Measurements from ENCODE around the gene KLHL26.
"Not testable (repeated sequence)": the region's sequence is repeated elsewhere in the genome, so short reads cannot be mapped to it uniquely, and the experiment has no call there.

Gene KLHL26

GRCh38 chr19:18665771-18666202, 29.0 kb downstream of the KLHL26 start:
- DNase-seq (ENCODE audit: low read depth, low spot score): no peak

- DNase-seq (ENCODE audit: low read depth, low spot score): no peak
These were observed 29.5 kb downstream of the KLHL26 start for GRCh38 chr19:18666317-18666716.

DNA sequence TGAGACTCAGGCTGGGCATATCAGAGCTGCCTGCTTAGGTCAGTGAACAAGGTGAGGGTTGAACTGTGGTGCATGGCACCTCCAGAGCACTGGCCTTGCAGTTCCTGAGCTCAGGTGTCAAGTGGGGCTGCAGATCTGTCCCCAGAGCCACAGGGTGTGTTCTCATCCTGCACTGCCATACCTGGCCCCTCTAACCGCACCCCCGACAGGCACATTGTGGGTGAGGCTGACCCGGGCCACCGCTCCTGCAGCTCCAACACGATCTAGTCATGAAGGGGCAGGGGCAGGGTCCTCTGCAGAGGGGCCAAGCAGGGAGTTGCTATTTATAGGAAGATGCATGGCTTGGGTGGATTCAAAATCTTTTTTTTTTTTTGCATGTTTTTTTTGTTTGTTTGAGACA, 30.0 kb downstream of the KLHL26 start:
- no peak for DNase-seq (ENCODE audit: low read depth, low spot score)

GRCh38 chr19:18667531-18668251, 30.9 kb downstream of the KLHL26 start:
- DNase-seq (ENCODE audit: low read depth, low spot score): no peak

DNA sequence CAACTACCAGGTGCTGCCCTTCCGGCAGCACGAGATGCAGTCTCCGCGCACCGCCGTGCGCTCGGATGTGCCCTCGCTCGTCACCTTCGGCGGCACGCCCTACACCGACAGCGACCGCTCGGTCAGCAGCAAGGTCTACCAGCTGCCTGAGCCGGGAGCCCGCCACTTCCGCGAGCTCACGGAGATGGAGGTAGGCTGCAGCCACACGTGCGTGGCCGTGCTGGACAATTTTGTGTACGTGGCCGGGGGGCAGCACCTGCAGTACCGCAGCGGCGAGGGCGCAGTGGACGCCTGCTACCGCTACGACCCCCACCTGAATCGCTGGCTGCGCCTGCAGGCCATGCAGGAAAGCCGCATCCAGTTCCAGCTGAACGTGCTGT, 31.4 kb downstream of the KLHL26 start:
- no peak for DNase-seq (ENCODE audit: low read depth, low spot score)

GRCh38 chr19:18668744-18669523, 32.1 kb downstream of the KLHL26 start:
- DNase-seq (ENCODE audit: low read depth, low spot score): no peak

GRCh38 chr19:18669524-18669817, 32.6 kb downstream of the KLHL26 start:
- no peak for DNase-seq (ENCODE audit: low read depth, low spot score)

GRCh38 chr19:18669883-18670282, 33.1 kb downstream of the KLHL26 start:
- no peak for DNase-seq (ENCODE audit: low read depth, low spot score)

DNA sequence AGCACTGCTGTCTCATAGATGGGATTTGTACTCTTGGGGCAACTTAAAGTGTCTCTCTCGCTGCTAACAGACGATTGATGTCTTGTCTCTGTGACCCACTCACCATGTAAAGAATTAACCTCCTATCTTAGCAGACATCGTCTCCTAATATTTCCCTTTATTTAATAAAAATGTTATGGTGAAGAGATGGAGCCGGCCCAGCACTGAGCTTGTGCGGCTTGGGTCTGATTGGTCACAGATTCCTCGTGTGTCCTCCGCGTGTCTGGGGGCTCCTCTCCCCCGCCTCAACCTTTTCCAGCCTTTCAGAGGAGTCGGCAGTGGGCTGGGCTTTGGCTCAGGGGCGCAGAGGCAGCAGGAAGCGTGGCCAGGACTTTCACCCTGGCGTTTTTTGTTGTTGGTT, 33.5 kb downstream of the KLHL26 start:
- DNase-seq (ENCODE audit: low read depth, low spot score): no peak

GRCh38 chr19:18671303-18672043, 34.6 kb downstream of the KLHL26 start:
- no peak for DNase-seq (ENCODE audit: low read depth, low spot score)

GRCh38 chr19:18672044-18672451, 35.2 kb downstream of the KLHL26 start:
- no peak for DNase-seq (ENCODE audit: low read depth, low spot score)

GRCh38 chr19:18672606-18673337, 35.9 kb downstream of the KLHL26 start:
- DNase-seq (ENCODE audit: low read depth, low spot score): no peak

- no peak for DNase-seq (ENCODE audit: low read depth, low spot score)
These were observed 37.8 kb downstream of the KLHL26 start for GRCh38 chr19:18674616-18675015.

GRCh38 chr19:18675779-18676178, 39.0 kb downstream of the KLHL26 start:
- no peak for DNase-seq (ENCODE audit: low read depth, low spot score)

DNA sequence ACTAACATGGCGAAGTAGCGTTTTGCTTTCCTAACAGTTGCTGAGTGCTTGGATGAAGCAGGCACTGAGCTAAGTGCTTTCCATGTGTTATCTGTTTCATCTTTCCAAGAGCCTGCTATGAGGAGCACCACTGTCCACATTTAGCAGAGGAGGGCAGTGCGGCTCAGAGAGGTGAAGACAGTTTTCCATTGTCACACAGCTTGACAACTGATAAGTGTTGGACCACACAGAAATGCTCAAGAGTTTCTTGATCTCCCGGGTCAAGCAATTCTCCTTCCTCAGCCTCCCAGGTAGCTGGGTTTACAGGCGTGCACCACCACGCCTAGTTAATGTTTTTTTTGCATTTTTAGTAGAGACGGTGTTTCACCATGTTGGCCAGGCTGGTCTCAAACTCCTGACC, 39.9 kb downstream of the KLHL26 start:
- no peak for DNase-seq (ENCODE audit: low read depth, low spot score)

- no peak for DNase-seq (ENCODE audit: low read depth, low spot score)
These were observed 40.3 kb downstream of the KLHL26 start for GRCh38 chr19:18677156-18677555.

DNA sequence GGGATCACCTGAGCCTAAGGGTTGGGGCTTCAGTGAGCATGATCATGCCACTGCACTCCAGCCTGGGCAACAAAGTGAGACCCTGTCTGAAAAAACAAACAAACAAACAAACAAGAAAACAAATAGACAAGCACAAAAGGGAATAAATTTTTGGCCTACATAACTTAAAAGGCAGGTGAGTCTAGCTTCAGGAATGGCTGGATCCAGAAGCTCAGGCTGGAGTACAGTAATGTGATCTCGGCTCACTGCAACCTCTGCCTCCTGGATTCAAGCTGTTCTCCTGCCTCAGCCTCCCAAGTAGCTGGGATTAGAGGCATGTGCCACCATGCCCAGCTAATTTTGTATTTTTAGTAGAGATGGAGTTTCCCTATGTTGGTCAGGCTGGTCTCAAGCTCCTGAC, 43.3 kb downstream of the KLHL26 start:
- not testable (repeated sequence) for DNase-seq (ENCODE audit: low read depth, low spot score)

- no peak for DNase-seq (ENCODE audit: low read depth, low spot score)
These were observed 45.9 kb downstream of the KLHL26 start for GRCh38 chr19:18682807-18683108.

DNA sequence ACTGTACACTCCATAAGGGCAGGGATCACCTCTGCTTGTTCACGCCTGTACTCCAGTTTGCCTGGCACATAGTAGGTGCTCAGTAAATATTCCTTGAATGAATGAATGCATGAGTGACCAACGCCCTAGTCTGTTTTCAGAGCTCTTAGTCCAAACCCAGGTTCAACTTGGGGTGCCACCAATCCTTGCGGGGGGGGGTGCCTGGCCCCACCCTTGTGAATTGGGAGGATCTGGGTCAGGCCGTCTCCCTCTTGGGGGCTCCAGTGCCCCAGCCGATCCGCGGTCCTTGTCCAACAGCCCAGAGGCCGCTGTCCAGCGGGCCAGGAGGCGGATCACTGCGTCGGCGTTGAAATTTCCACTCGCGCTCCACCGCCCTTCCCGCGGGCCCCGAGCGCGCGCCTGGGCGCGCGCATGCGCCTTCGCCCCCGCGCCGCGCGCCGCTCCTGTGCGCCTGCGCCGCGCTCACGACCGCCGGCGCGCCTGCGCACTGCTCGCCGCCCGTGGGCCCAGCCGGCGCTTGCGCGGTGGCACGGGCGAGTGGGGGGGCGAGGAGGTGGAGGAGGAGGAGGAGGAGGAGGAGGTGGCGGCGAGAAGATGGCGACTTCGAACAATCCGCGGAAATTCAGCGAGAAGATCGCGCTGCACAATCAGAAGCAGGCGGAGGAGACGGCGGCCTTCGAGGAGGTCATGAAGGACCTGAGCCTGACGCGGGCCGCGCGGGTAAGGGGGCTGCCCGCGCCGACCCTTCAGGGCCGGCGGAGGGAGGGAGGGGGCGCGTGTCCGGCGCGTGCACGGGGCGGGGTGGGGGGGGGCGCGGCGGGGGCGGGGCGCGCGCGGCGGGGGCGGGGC, 46.5 kb downstream of the KLHL26 start, which contains the start of gene CRTC1:
Gene CRTC1 (plus strand): TSS at position 572 of the 849 bp plus-strand sequence. CDS start 23 bp downstream, at position 595.
- peak; percentile 62 for DNase-seq (ENCODE audit: low read depth, low spot score)

DNA sequence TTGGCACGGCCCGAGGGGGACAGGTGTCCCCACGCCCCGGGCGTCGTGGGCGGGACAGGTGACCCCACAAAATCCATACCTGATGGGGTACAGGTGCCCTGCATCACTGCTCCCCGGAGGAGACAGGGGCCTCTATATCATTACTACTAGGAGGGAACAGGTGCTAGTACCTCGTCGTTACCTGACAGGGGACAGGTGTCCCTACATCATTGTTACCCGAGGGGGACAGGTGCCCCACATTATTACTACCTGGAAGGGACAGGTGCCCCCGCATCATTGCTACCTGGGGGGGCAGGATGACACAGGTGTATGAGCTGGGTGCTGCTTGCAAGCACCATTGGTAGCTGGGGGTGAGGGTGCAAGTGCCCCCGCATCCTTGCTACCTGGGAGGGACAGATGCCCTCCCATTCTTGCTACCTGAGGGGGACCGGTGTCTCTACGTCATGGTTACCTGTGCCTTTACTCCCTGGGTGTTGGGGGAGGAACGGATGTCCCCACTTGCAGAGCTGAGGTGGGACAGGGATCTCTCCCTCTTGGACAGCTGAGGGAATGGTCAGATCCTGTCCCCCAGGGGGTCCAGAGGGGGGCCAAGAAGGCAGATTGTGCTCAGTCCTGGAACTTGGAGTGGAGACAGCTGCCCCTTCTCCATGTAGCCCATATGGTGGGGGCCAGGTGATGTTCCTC, 47.3 kb downstream of the KLHL26 start:
- DNase-seq (ENCODE audit: low read depth, low spot score): no peak

GRCh38 chr19:18684642-18684993, 47.8 kb downstream of the KLHL26 start:
- DNase-seq (ENCODE audit: low read depth, low spot score): no peak

Measured in smooth muscle cell of the brain vasculature (primary cell).